Endothelial cell (in vitro differentiated cells): Measurements from ENCODE around the gene ISCA1. TPM values are rescaled to one million over a fixed set of nuclear protein-coding genes. Genes with fewer than 3 reads are reported as not detected.
A peak's percentile ranks its signal among the peaks of the same experiment; 100 is the strongest.

Experiments used
- DNase-seq: peaks from one replicate; pipeline ENCODE4 v3.0.0; 2021; ENCODE audit warnings: low spot score
- H3K27ac Mint-ChIP-seq: one replicate; pipeline ENCODE4 v1.8.0; 2021; ENCODE audit warnings: mixed read lengths, inconsistent platforms; ENCODE audit not compliant: unreplicated experiment
- H3K27me3 Mint-ChIP-seq: one replicate; pipeline ENCODE4 v1.8.0; 2021; ENCODE audit warnings: mild to moderate bottlenecking, moderate library complexity, mixed read lengths, inconsistent platforms; ENCODE audit not compliant: unreplicated experiment
- H3K36me3 Mint-ChIP-seq: one replicate; pipeline ENCODE4 v1.8.0; 2021; ENCODE audit warnings: mild to moderate bottlenecking, low read depth, mixed read lengths, inconsistent platforms; ENCODE audit not compliant: unreplicated experiment
- H3K4me1 Mint-ChIP-seq: one replicate; pipeline ENCODE4 v1.8.0; 2021; ENCODE audit warnings: mild to moderate bottlenecking, mixed read lengths, inconsistent platforms; ENCODE audit not compliant: unreplicated experiment
- H3K4me3 Mint-ChIP-seq: one replicate; pipeline ENCODE4 v1.8.0; 2021; ENCODE audit warnings: mild to moderate bottlenecking, mixed read lengths, inconsistent platforms; ENCODE audit not compliant: unreplicated experiment
- H3K9me3 Mint-ChIP-seq: one replicate; pipeline ENCODE4 v1.8.0; 2021; ENCODE audit warnings: mixed read lengths, inconsistent platforms; ENCODE audit not compliant: unreplicated experiment
- CTCF ChIP-seq: fragments of 200-600 bp; sonication (generic); IDR thresholded peaks from one replicate; pipeline ENCODE4 v1.5.0; 2021; ENCODE audit warnings: antibody characterized with exemption; ENCODE audit not compliant: unreplicated experiment
- total RNA-seq: library from RNA; stranded (reverse); fragmentation: NEBNext Ultra II Directional; extraction: Animal tissue kit (Norgen Biotek cat#: 25700); gene quantifications from one replicate; pipeline ENCODE4 v1.2.1, GENCODE V29; 2021; ENCODE audit not compliant: unreplicated experiment

The ISCA1 gene
- total RNA-seq, 1 donor from 2014 or later: 41.9 TPM

- Mint-ChIP-seq H3K27ac (no peak overlapping the region), H3K27me3 (peaks cover 2% of the 10 kb centered on the region), H3K4me3 (no peak overlapping the region), H3K9me3 (peaks cover 1% of the 10 kb centered on the region), H3K4me1 (peaks cover 7% of the 10 kb centered on the region), H3K36me3 (peaks cover 11% of the 10 kb centered on the region)
- DNase-seq: no peak
- no peak for TF ChIP-seq CTCF
Observed at GRCh38 chr9:86256653-86257052, 25.7 kb downstream of the ISCA1 start.

GRCh38 chr9:86253577-86253976 is 28.8 kb downstream of the ISCA1 start:
- H3K4me1 Mint-ChIP-seq: peaks cover 20% of the 10 kb centered on the region
- H3K27me3 Mint-ChIP-seq: peaks cover 2% of the 10 kb centered on the region
- no peak for TF ChIP-seq CTCF
- no peak overlapping the region for H3K27ac Mint-ChIP-seq
- peaks cover 3% of the 10 kb centered on the region for H3K9me3 Mint-ChIP-seq
- H3K36me3 Mint-ChIP-seq: peaks cover 16% of the 10 kb centered on the region
- no peak overlapping the region for H3K4me3 Mint-ChIP-seq
- no peak for DNase-seq

- H3K4me3 Mint-ChIP-seq: no peak overlapping the region
Observed at GRCh38 chr9:86252870-86253269, 29.5 kb downstream of the ISCA1 start.

GRCh38 chr9:86250123-86250522 is 32.2 kb downstream of the ISCA1 start:
- Mint-ChIP-seq H3K27ac (peak overlapping the region; percentile 61), H3K4me3 (no peak overlapping the region), H3K27me3 (peaks cover 2% of the 10 kb centered on the region), H3K9me3 (peaks cover 3% of the 10 kb centered on the region), H3K36me3 (peaks cover 16% of the 10 kb centered on the region), H3K4me1 (peaks cover 38% of the 10 kb centered on the region)
- DNase-seq: no peak
- no peak for TF ChIP-seq CTCF

More at GRCh38 chr9:86252870-86253269, 29.5 kb downstream of the ISCA1 start:
- TF ChIP-seq CTCF: no peak
- Mint-ChIP-seq H3K27ac (no peak overlapping the region), H3K9me3 (peaks cover 3% of the 10 kb centered on the region), H3K27me3 (peaks cover 3% of the 10 kb centered on the region), H3K36me3 (peaks cover 16% of the 10 kb centered on the region), H3K4me1 (peaks cover 24% of the 10 kb centered on the region)
- DNase-seq: no peak

GRCh38 chr9:86248746-86249145 is 33.6 kb downstream of the ISCA1 start:
- Mint-ChIP-seq H3K4me3 (no peak overlapping the region), H3K27ac (peak overlapping the region; percentile 70), H3K4me1 (peaks cover 39% of the 10 kb centered on the region), H3K9me3 (peaks cover 3% of the 10 kb centered on the region), H3K36me3 (peaks cover 16% of the 10 kb centered on the region), H3K27me3 (peaks cover 2% of the 10 kb centered on the region)
- DNase-seq: no peak
- no peak for TF ChIP-seq CTCF
